Suprapubic skin (tissue), 4 donors: Measurements from ENCODE around the gene RMND1. TPM values are rescaled to one million over a fixed set of nuclear protein-coding genes. Genes with fewer than 3 reads are reported as not detected.

Source experiments
- DNase-seq, 2 donors: peaks; one replicate each; pipeline ENCODE4 v3.0.0-alpha.2; 2019; ENCODE audit warnings: low spot score in 2 of 2
- H3K27ac ChIP-seq: fragments of 200-600 bp; sonication (generic); one replicate; pipeline ENCODE4 v1.5.1; 2019
- H3K27me3 ChIP-seq: fragments of 200-600 bp; sonication (generic); one replicate; pipeline ENCODE4 v1.5.1; 2019
- H3K36me3 ChIP-seq: fragments of 200-600 bp; sonication (generic); one replicate; pipeline ENCODE4 v1.5.1; 2019
- H3K4me1 ChIP-seq: fragments of 200-600 bp; sonication (generic); one replicate; pipeline ENCODE4 v1.5.1; 2019
- H3K4me3 ChIP-seq: fragments of 200-600 bp; sonication (generic); one replicate; pipeline ENCODE4 v1.5.1; 2019; ENCODE audit warnings: mild to moderate bottlenecking
- H3K9me3 ChIP-seq: fragments of 200-600 bp; sonication (generic); one replicate; pipeline ENCODE4 v1.5.1; 2019
- EP300 ChIP-seq: sonication (generic); formaldehyde crosslinking; IDR thresholded peaks from one replicate; pipeline ENCODE4 v1.6.1; 2017; ENCODE audit warnings: antibody characterized with exemption
- POLR2A ChIP-seq, 2 donors: fragments of 450-650 bp; IDR thresholded peaks; one replicate each; pipeline ENCODE4 v1.6.1; 2017; ENCODE audit warnings: antibody characterized with exemption in 2 of 2, mild to moderate bottlenecking in 2 of 2, moderate library complexity in 2 of 2
- POLR2AphosphoS5 ChIP-seq, 3 donors: sonication (generic); formaldehyde crosslinking; IDR thresholded peaks; one replicate each; pipeline ENCODE4 v1.6.1; 2017; ENCODE audit warnings: antibody characterized with exemption in 3 of 3
- WGBS: methylation state at CpG from one replicate; pipeline ENCODE4 v1.1.5; 2018; 5-methylcytosine and 5-hydroxymethylcytosine counted together
- total RNA-seq, 4 donors: library from RNA; depleted of rRNA; stranded (reverse); fragments of >200 nt; gene quantifications; one replicate each; pipeline ENCODE4 v1.1.0, GENCODE V29; 2016
- TF ChIP-seq, protein P1 (sequence below), 2 donors: fragments of 200-600 bp in 1 of 2; fragments of 450-650 bp in 1 of 2; sonication (generic) in 1 of 2; IDR thresholded peaks; one replicate each; pipeline ENCODE4 v1.5.1; 2016 to 2019; ENCODE audit warnings: antibody characterized with exemption in 2 of 2, mild to moderate bottlenecking in 1 of 2, moderate library complexity in 1 of 2

The RMND1 gene
- total RNA-seq, 4 donors from 2014 or later: 11.7 to 25.7 (median 12.8) TPM

DNA sequence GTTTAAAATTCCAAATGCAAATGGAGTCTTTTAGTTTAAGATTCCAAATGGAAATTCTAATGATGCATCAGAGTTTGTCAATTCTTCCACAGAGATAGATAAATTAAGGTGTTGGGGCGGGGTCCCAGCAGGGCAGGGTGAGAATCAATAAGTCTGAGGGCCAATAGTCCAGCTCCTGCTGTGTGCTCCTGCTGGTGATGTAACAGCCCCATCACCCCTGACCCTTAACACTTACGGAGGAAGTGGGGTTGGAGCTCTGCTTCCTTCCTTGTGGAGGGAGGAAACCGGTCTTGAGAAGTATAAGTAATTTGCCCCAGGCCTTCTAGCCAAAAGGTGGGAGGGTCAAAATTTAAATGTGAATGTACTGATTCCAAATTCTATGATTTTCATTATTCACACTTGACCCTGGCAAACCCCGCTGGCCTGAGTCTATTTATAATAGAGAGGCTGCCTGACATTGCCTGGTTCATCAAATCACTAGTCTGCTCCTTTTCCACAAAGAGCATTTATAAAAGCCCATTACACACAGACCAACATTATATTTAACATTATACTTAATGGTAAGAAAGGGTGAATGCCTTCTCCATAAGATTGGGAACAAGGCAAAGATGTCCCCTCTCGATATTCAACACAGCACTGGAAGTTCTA, 77.8 kb downstream of the RMND1 start:
- DNase-seq: no peak
- Histone ChIP-seq H3K4me1 (peaks cover 7% of the 10 kb centered on the region), H3K27me3 (no peaks in the 10 kb centered on the region), H3K9me3 (no peaks in the 10 kb centered on the region), H3K4me3 (no peak overlapping the region), H3K36me3 (peaks cover 19% of the 10 kb centered on the region), H3K27ac (no peak overlapping the region)
- 75% methylated on average over 5 of the region's 5 CpGs for WGBS
- TF ChIP-seq EP300 (no peak), POLR2A (IDR thresholded peaks at IDR 0.05) (no peak), POLR2AphosphoS5 (IDR thresholded peaks at IDR 0.05) (no peak)
- TF ChIP-seq, protein P1, sequence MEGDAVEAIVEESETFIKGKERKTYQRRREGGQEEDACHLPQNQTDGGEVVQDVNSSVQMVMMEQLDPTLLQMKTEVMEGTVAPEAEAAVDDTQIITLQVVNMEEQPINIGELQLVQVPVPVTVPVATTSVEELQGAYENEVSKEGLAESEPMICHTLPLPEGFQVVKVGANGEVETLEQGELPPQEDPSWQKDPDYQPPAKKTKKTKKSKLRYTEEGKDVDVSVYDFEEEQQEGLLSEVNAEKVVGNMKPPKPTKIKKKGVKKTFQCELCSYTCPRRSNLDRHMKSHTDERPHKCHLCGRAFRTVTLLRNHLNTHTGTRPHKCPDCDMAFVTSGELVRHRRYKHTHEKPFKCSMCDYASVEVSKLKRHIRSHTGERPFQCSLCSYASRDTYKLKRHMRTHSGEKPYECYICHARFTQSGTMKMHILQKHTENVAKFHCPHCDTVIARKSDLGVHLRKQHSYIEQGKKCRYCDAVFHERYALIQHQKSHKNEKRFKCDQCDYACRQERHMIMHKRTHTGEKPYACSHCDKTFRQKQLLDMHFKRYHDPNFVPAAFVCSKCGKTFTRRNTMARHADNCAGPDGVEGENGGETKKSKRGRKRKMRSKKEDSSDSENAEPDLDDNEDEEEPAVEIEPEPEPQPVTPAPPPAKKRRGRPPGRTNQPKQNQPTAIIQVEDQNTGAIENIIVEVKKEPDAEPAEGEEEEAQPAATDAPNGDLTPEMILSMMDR (IDR thresholded peaks at IDR 0.05): no peak

DNA sequence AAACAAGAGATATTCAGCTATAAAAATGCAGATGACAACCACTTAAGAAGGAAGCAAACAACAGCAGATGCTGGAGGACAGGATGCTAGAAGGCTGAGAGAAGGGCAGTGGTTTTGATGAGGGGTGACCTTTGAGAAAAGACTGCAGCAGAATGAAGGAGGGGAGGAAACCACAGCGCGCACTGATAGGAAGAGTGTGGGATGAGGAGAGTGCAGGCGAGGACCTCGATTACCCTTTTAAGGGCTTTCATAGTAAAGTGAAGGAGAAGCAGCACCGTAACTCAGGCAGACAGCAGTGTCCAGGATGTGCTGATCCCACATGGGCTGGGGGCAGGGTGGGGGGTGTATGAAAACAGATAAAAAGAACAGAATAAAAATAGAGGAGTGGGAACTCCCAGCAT, 79.8 kb downstream of the RMND1 start:
- WGBS: 85% methylated on average over 5 of the region's 5 CpGs
- Histone ChIP-seq H3K36me3 (peaks cover 23% of the 10 kb centered on the region), H3K4me1 (peaks cover 7% of the 10 kb centered on the region)

DNA sequence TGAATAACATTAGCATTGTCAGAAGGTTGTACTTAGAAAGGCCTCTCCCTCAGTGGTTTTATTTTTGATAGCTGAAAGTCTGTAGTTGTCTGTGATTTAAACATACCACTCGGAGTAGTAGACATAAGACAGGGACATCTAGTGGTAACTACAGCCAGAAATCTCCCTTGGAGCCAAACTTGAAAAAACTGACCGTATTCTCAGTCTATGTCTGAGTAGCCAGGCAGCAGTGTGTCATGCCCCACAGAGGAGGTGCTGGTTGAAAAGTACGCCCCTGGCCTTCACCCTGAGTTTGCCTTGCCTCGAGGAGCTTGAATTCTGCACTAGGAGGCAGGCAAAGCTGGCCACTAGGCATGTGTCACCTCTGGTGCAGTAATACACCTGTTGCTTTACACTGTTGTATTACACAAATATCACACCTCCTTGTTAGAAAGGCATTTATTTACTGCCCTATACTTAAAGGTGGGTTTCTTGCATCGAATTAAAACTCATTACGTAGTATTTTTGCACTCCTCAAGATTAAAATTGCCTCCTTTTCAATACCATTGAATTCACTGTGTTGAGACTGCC, 81.3 kb downstream of the RMND1 start:
- Histone ChIP-seq H3K27ac (no peak overlapping the region), H3K4me1 (peaks cover 7% of the 10 kb centered on the region), H3K27me3 (no peaks in the 10 kb centered on the region), H3K4me3 (no peak overlapping the region), H3K36me3 (peaks cover 35% of the 10 kb centered on the region), H3K9me3 (no peaks in the 10 kb centered on the region)
- 89% methylated on average over 6 of the region's 6 CpGs for WGBS
- no peak for DNase-seq
- no peak for TF ChIP-seq POLR2AphosphoS5 (IDR thresholded peaks at IDR 0.05)
- TF ChIP-seq POLR2A (IDR thresholded peaks at IDR 0.05): no peak
- TF ChIP-seq, protein P1 (IDR thresholded peaks at IDR 0.05): no peak
- no peak for TF ChIP-seq EP300

More for the DNA sequence above, 79.8 kb downstream of the RMND1 start:
- Histone ChIP-seq H3K27me3 (no peaks in the 10 kb centered on the region), H3K9me3 (no peaks in the 10 kb centered on the region), H3K27ac (no peak overlapping the region), H3K4me3 (no peak overlapping the region)
- DNase-seq: no peak
- TF ChIP-seq EP300 (no peak), POLR2AphosphoS5 (IDR thresholded peaks at IDR 0.05) (no peak), POLR2A (IDR thresholded peaks at IDR 0.05) (no peak)
- TF ChIP-seq, protein P1 (IDR thresholded peaks at IDR 0.05): no peak

DNA sequence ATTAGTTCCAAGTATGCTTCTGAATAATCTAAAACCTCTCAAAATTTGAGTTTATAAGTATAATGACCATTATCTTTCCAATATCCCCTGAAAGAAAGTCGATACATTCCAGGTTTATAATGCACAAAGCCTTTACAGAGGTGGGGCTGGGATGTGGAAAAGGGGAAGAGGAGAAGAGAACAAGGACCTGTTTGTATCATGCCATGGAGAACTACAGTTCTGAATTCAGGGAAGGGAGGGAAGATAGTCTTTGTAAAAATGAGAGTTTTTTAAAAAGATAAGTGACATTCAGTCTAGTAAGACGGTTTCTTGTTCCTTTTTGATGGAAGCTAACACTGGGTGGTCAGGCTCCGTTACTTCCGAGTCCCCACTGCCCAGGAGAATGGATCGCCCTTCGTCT, 86.7 kb downstream of the RMND1 start:
- H3K36me3 ChIP-seq: peaks cover 37% of the 10 kb centered on the region
- no peak overlapping the region for H3K4me3 ChIP-seq
- H3K27ac ChIP-seq: no peak overlapping the region
- H3K4me1 ChIP-seq: no peaks in the 10 kb centered on the region
- DNase-seq: no peak
- no peaks in the 10 kb centered on the region for H3K9me3 ChIP-seq
- TF ChIP-seq POLR2A (IDR thresholded peaks at IDR 0.05) (no peak), POLR2AphosphoS5 (IDR thresholded peaks at IDR 0.05) (no peak)
- TF ChIP-seq, protein P1 (IDR thresholded peaks at IDR 0.05): no peak
- no peaks in the 10 kb centered on the region for H3K27me3 ChIP-seq
- WGBS: 96% methylated on average over 6 of the region's 6 CpGs

DNA sequence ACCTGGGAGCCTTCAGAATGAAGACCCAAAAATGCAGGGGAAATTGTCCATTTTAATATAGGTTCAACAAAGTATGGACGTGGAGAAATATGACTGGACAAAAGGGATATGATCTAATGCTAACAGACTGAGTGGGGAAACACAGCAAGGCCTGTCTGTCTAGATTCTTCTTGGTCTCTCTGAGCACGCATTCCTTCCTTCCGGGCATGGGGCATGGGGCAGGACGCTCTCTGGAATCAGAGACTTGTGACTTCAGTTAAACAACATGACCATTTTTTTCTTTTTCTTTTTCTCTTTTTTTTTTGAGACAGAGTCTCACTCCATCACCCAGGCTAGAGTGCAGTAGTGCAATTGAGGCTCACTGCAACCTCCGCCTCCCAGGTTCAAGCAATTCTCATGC, 92.4 kb downstream of the RMND1 start:
- Histone ChIP-seq H3K4me1 (no peaks in the 10 kb centered on the region), H3K9me3 (no peaks in the 10 kb centered on the region), H3K27me3 (no peaks in the 10 kb centered on the region), H3K36me3 (peaks cover 13% of the 10 kb centered on the region), H3K4me3 (no peak overlapping the region), H3K27ac (no peak overlapping the region)
- TF ChIP-seq, protein P1 (IDR thresholded peaks at IDR 0.05): no peak
- TF ChIP-seq EP300 (no peak), POLR2AphosphoS5 (IDR thresholded peaks at IDR 0.05) (no peak), POLR2A (IDR thresholded peaks at IDR 0.05) (no peak)
- 95% methylated on average over 5 of the region's 5 CpGs for WGBS
- no peak for DNase-seq
